OCI-LY1 (cell line): ENCODE results near the gene RAE1.

Source experiments
- CTCF ChIP-seq: fragments of 200-600 bp; sonication (generic), shearing (Covaris generic); IDR thresholded peaks from 2 replicates; pipeline ENCODE4 v1.5.1; 2017; ENCODE audit warnings: mild to moderate bottlenecking, antibody characterized with exemption, low read length, moderate library complexity, mixed read lengths
- EZH2 ChIP-seq: fragments of 200-600 bp; sonication (generic), shearing (Covaris generic); IDR thresholded peaks from 2 replicates; pipeline ENCODE4 v1.8.0; 2017; ENCODE audit warnings: borderline replicate concordance, mixed run types, mild to moderate bottlenecking, antibody characterized with exemption, low read length, moderate library complexity, mixed read lengths

- no peak for TF ChIP-seq EZH2
- no peak for TF ChIP-seq CTCF
Measured at GRCh38 chr20:57313951-57314350, 37.1 kb upstream of the RAE1 start.
